Measurements from ENCODE around the gene STOX2.

The STOX2 gene

GRCh38 chr4:184021389-184021788, 116.3 kb downstream of the STOX2 start:
- no peak for TF ChIP-seq GATA2 (IDR thresholded peaks at IDR 0.05; ENCODE audit: low read depth, low read length)
- TF ChIP-seq GATA3 (IDR thresholded peaks at IDR 0.05; ENCODE audit: low read depth, low read length), result no peak

- no peak for TF ChIP-seq GATA2 (IDR thresholded peaks at IDR 0.05; ENCODE audit: low read depth, low read length)
- TF ChIP-seq GATA3 (IDR thresholded peaks at IDR 0.05; ENCODE audit: low read depth, low read length), result no peak
Measured at GRCh38 chr4:184022679-184023383, 117.7 kb downstream of the STOX2 start.

- TF ChIP-seq GATA2 (IDR thresholded peaks at IDR 0.05; ENCODE audit: low read depth, low read length), result no peak
- TF ChIP-seq GATA3 (IDR thresholded peaks at IDR 0.05; ENCODE audit: low read depth, low read length), result no peak
Measured at GRCh38 chr4:184024637-184025036, 119.5 kb downstream of the STOX2 start.

GRCh38 chr4:184028561-184029374, 123.7 kb downstream of the STOX2 start:
- TF ChIP-seq GATA2 (IDR thresholded peaks at IDR 0.05; ENCODE audit: low read depth, low read length) (no peak), GATA3 (IDR thresholded peaks at IDR 0.05; ENCODE audit: low read depth, low read length) (no peak)

- TF ChIP-seq GATA3 (IDR thresholded peaks at IDR 0.05; ENCODE audit: low read depth, low read length) (no peak), GATA2 (IDR thresholded peaks at IDR 0.05; ENCODE audit: low read depth, low read length) (no peak)
Measured at GRCh38 chr4:184030036-184030435, 124.9 kb downstream of the STOX2 start.

- no peak for TF ChIP-seq GATA2 (IDR thresholded peaks at IDR 0.05; ENCODE audit: low read depth, low read length)
- TF ChIP-seq GATA3 (IDR thresholded peaks at IDR 0.05; ENCODE audit: low read depth, low read length), result no peak
Measured at GRCh38 chr4:184030764-184031163, 125.7 kb downstream of the STOX2 start.

GRCh38 chr4:184032091-184032490, 127.0 kb downstream of the STOX2 start:
- no peak for TF ChIP-seq GATA2 (IDR thresholded peaks at IDR 0.05; ENCODE audit: low read depth, low read length)
- TF ChIP-seq GATA3 (IDR thresholded peaks at IDR 0.05; ENCODE audit: low read depth, low read length), result no peak

GRCh38 chr4:184039963-184040383, 134.9 kb downstream of the STOX2 start:
- TF ChIP-seq GATA3 (IDR thresholded peaks at IDR 0.05; ENCODE audit: low read depth, low read length) (no peak), GATA2 (IDR thresholded peaks at IDR 0.05; ENCODE audit: low read depth, low read length) (no peak)

GRCh38 chr4:184041156-184041555, 136.0 kb downstream of the STOX2 start:
- TF ChIP-seq GATA3 (IDR thresholded peaks at IDR 0.05; ENCODE audit: low read depth, low read length) (no peak), GATA2 (IDR thresholded peaks at IDR 0.05; ENCODE audit: low read depth, low read length) (no peak)

GRCh38 chr4:184046148-184046547, 141.0 kb downstream of the STOX2 start:
- TF ChIP-seq GATA2 (IDR thresholded peaks at IDR 0.05; ENCODE audit: low read depth, low read length) (no peak), GATA3 (IDR thresholded peaks at IDR 0.05; ENCODE audit: low read depth, low read length) (no peak)

- TF ChIP-seq GATA3 (IDR thresholded peaks at IDR 0.05; ENCODE audit: low read depth, low read length) (no peak), GATA2 (IDR thresholded peaks at IDR 0.05; ENCODE audit: low read depth, low read length) (no peak)
Measured at GRCh38 chr4:184052616-184053015, 147.5 kb downstream of the STOX2 start.

GRCh38 chr4:184053434-184053833, 148.3 kb downstream of the STOX2 start:
- TF ChIP-seq GATA3 (IDR thresholded peaks at IDR 0.05; ENCODE audit: low read depth, low read length) (no peak), GATA2 (IDR thresholded peaks at IDR 0.05; ENCODE audit: low read depth, low read length) (no peak)

GRCh38 chr4:184056877-184057276, 151.8 kb downstream of the STOX2 start:
- TF ChIP-seq GATA3 (IDR thresholded peaks at IDR 0.05; ENCODE audit: low read depth, low read length) (no peak), GATA2 (IDR thresholded peaks at IDR 0.05; ENCODE audit: low read depth, low read length) (no peak)

- no peak for TF ChIP-seq GATA3 (IDR thresholded peaks at IDR 0.05; ENCODE audit: low read depth, low read length)
- no peak for TF ChIP-seq GATA2 (IDR thresholded peaks at IDR 0.05; ENCODE audit: low read depth, low read length)
Measured at GRCh38 chr4:184058026-184058425, 152.9 kb downstream of the STOX2 start.

- TF ChIP-seq GATA3 (IDR thresholded peaks at IDR 0.05; ENCODE audit: low read depth, low read length) (no peak), GATA2 (IDR thresholded peaks at IDR 0.05; ENCODE audit: low read depth, low read length) (no peak)
Measured at GRCh38 chr4:184059099-184059498, 154.0 kb downstream of the STOX2 start.

All from SH-SY5Y (cell line).